Testis (tissue), 2 donors: ENCODE measurements around the gene CNTN5.

Experiments used
- POLR2A ChIP-seq: fragments of 450-650 bp; IDR thresholded peaks from one replicate; pipeline ENCODE4 v1.6.1; 2017; ENCODE audit warnings: antibody characterized with exemption, mild to moderate bottlenecking, moderate library complexity
- TF ChIP-seq, protein P1 (sequence below), 3 experiments: fragments of 450-650 bp in 2 of 3; fragments of 200-600 bp in 1 of 3; sonication (generic) in 1 of 3; IDR thresholded peaks; one replicate each; pipeline ENCODE4 v1.5.1; 2016 to 2019; ENCODE audit warnings: antibody characterized with exemption in 3 of 3, mild to moderate bottlenecking in 2 of 3, moderate library complexity in 1 of 3

DNA sequence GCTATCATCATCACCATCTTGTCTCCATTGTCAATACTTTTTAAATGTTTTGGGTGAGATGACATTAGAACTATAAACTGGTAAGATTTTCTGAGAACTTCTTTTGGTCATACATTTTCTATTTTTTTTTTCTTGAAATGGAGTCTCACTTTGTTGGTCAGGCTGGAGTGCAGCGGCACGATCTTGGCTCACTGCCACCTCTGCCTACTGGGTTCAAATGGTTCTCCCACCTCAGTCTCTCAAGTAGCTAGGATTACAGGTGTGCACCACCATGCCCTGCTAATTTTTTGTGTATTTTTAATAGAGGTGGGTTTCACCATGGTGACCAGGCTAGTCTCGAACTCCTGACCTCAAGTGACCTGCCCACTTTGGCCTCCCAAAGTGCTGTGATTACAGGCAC, 880.4 kb downstream of the CNTN5 start:
- TF ChIP-seq, protein P1, sequence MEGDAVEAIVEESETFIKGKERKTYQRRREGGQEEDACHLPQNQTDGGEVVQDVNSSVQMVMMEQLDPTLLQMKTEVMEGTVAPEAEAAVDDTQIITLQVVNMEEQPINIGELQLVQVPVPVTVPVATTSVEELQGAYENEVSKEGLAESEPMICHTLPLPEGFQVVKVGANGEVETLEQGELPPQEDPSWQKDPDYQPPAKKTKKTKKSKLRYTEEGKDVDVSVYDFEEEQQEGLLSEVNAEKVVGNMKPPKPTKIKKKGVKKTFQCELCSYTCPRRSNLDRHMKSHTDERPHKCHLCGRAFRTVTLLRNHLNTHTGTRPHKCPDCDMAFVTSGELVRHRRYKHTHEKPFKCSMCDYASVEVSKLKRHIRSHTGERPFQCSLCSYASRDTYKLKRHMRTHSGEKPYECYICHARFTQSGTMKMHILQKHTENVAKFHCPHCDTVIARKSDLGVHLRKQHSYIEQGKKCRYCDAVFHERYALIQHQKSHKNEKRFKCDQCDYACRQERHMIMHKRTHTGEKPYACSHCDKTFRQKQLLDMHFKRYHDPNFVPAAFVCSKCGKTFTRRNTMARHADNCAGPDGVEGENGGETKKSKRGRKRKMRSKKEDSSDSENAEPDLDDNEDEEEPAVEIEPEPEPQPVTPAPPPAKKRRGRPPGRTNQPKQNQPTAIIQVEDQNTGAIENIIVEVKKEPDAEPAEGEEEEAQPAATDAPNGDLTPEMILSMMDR (IDR thresholded peaks at IDR 0.05): no peak
- no peak for TF ChIP-seq POLR2A
